ENCODE results near the gene SLC17A7. TPM values are rescaled to one million over a fixed set of nuclear protein-coding genes. Genes with fewer than 3 reads are reported as not detected.
"Not testable (repeated sequence)": the region's sequence is repeated elsewhere in the genome, so short reads cannot be mapped to it uniquely, and the experiment has no call there.

The SLC17A7 gene
- total and polyA plus RNA-seq, 4 donors = 0.15 to 4.7 (median 0.75) TPM

DNA sequence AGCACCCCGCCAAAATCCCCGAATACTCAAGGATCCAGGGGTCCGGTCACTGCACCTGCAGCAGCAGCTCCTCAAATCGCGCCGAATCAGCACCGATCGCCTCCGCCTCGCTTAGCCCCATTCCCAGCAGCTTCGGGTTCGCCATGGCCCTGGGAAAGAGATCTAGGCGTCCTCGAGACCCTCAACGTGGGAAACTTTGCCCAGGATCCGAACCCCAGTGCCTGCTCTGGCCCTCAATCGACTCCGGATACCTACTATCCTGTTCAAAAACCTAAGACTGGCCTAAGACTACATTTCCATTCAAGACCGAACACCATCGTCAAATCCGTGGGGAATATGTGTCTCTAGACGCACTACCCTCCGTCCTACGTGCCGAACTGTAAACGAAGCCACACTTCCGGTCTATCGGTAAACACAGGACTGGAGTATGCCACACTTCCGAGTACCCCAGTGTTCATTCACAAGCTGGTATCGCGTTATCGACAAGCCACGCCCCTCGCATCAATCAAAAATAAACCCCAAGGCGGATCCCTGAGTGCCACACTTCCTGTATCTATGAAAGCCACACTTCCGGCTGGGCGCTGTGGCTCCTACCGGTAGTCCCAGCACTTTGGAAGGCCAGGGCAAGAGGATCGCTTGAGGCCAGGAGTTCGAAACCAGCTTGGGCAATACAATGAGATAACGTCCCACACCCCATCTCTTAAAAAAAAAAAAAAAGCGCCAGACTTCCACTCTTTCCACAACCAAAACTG, 10.3 kb upstream of the SLC17A7 start, which contains the start of gene PIH1D1:
PIH1D1 (minus strand) TSS at position 385 of the 752 bp plus-strand sequence; CDS start at position 145, 240 bp downstream.
- Histone ChIP-seq H3K4me3 (ENCODE audit: low read length in 2 of 2) (peak within 1 kb of the TSS; percentile 19 to 63), H3K4me1 (ENCODE audit: control insufficient read depth in 1 of 2, insufficient read depth in 2 of 2, low read length in 2 of 2) (no peaks in the 10 kb centered on the region), H3K9me3 (ENCODE audit: control insufficient read depth, low read length) (no peaks in the 10 kb centered on the region), H3K27ac (ENCODE audit: low read depth in 1 of 2, low read length in 2 of 2) (peak within 1 kb of the TSS; percentile 33 to 77), H3K27me3 (ENCODE audit: control insufficient read depth in 1 of 2, insufficient read depth in 2 of 2, low read length in 1 of 2) (no peaks in the 10 kb centered on the region), H3K36me3 (ENCODE audit: control insufficient read depth in 1 of 2, insufficient read depth in 2 of 2, low read length in 1 of 2) (no peaks in the 10 kb centered on the region)
- 1% methylated on average over 42 of the region's 42 CpGs for WGBS, 2 donors
- peak; percentile 86 for ATAC-seq (ENCODE audit: low FRiP score)
- intact Hi-C loops (cut with DNase I) = loop anchor here in 1 of 2 donors (2.0 kb wide), 1 partner anchor 89 kb away; the partner anchor contains the start of genes DKKL1 and TEAD2
- peak; percentile 97 to 98 for DNase-seq

DNA sequence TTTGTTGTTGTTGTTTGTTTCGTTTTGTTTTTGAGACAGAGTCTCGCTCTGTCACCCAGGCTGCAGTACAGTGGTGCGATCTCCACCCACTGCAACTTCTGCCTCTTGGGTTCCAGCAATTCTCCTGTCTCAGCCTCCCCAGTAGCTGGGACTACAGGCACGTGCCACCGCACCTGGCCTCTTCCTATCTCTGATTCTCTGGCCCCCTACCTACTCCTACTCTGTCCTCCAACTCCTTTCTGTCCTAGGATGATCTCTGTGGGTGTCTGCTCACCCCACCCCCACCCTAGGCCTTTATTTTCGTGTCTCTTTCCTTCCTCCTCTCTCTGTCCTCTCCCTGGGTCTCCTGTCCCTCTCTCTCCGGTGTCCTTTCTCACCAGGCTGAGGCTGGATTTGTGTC, 9.1 kb upstream of the SLC17A7 start:
- Histone ChIP-seq H3K27ac (ENCODE audit: low read depth in 1 of 2, low read length in 2 of 2) (no peak overlapping the region), H3K4me1 (ENCODE audit: control insufficient read depth in 1 of 2, insufficient read depth in 2 of 2, low read length in 2 of 2) (no peaks in the 10 kb centered on the region)

DNA sequence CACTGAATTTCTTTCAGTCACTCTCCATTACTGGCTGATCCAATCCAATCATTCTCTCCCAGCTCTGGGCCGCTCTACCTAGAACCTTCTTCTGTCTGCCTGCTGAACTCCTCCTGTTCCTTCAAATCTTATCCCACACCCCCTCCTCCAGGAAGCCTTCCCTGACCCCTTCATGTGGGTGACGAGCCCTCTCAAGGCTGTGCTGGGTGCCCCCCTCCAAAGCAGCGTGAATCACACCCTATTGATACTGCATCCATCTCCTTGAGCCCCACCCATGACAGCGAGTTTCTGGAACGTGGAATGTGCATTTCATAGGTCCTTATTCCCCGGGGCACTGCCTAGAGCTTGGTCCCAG, 7.1 kb upstream of the SLC17A7 start:
- intact Hi-C loops (cut with DNase I) = no loop called here
- WGBS, 2 donors = 92 to 93% methylated on average over 6 of the region's 6 CpGs
- no peak for ATAC-seq (ENCODE audit: low FRiP score)

More for the DNA sequence above, 9.1 kb upstream of the SLC17A7 start:
- Histone ChIP-seq H3K36me3 (ENCODE audit: control insufficient read depth in 1 of 2, insufficient read depth in 2 of 2, low read length in 1 of 2) (no peaks in the 10 kb centered on the region), H3K27me3 (ENCODE audit: control insufficient read depth in 1 of 2, insufficient read depth in 2 of 2, low read length in 1 of 2) (no peaks in the 10 kb centered on the region), H3K9me3 (ENCODE audit: control insufficient read depth, low read length) (no peaks in the 10 kb centered on the region), H3K4me3 (ENCODE audit: low read length in 2 of 2) (no peak overlapping the region)
- intact Hi-C loops (cut with DNase I) = loop anchor here in 1 of 2 donors (2.0 kb wide), 1 partner anchor 88 kb away; the partner anchor contains the start of genes DKKL1 and TEAD2
- DNase-seq = no peak
- no peak for ATAC-seq (ENCODE audit: low FRiP score)
- WGBS, 2 donors = 87 to 92% methylated on average over 7 of the region's 7 CpGs

DNA sequence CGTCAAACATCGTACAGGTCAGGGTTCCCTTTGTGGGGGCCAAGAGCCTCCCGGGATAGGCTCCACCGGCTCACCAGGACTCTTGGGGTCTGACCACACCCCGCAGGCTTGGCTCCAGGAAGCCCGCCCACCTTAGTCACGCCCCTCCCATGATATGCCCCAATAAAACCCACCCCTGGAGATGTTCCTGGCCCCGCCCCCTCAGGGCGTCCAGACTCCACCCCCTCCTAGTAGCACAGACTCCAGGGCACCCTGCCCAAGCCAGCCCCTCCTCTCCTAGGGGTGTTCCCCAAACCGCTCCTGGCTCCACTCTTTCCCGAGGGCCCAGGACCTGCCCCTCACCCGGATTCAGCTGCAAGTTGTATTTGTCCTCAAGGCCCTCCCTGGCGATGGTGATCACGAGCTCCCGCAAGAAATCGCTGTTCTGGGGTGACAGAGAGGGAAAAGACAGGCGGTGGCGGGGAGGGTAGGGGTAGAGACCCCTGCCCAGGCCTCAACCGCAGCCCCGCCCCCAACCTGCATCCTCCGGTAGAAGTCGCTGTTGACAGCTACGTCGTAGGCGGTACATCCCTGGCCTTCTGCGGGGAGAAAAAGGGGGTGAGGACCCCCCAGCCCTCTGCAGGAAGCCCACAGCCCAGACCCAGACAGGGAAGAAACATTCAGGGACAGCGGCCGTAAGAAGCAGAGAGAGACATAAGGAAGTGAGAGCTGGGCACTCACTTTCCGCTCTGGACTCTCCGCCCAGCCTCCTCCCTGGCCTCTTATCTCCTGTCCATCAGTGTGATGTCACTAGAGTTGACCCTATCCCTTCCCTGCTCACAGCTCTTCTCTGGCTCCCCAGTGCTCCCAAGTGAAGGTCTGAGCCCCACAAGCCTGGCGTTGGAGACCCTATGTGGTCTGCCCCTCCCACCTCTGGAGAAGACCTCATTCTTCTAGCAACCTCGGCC, 6.4 kb upstream of the SLC17A7 start:
- Histone ChIP-seq H3K9me3 (ENCODE audit: control insufficient read depth, low read length) (no peaks in the 10 kb centered on the region), H3K27me3 (ENCODE audit: control insufficient read depth in 1 of 2, insufficient read depth in 2 of 2, low read length in 1 of 2) (no peaks in the 10 kb centered on the region), H3K36me3 (ENCODE audit: control insufficient read depth in 1 of 2, insufficient read depth in 2 of 2, low read length in 1 of 2) (no peaks in the 10 kb centered on the region), H3K4me3 (ENCODE audit: low read length in 2 of 2) (no peak overlapping the region), H3K4me1 (ENCODE audit: control insufficient read depth in 1 of 2, insufficient read depth in 2 of 2, low read length in 2 of 2) (no peaks in the 10 kb centered on the region), H3K27ac (ENCODE audit: low read depth in 1 of 2, low read length in 2 of 2) (no peak overlapping the region)
- peak in 1 of 2 donors; percentile 58 for DNase-seq
- 67 to 69% methylated on average over 32 of the region's 32 CpGs for WGBS, 2 donors
- intact Hi-C loops (cut with DNase I) = no loop called here
- ATAC-seq (ENCODE audit: low FRiP score) = no peak

More for the DNA sequence above, 7.1 kb upstream of the SLC17A7 start:
- no peaks in the 10 kb centered on the region for H3K36me3 ChIP-seq (ENCODE audit: control insufficient read depth in 1 of 2, insufficient read depth in 2 of 2, low read length in 1 of 2)
- H3K4me1 ChIP-seq (ENCODE audit: control insufficient read depth in 1 of 2, insufficient read depth in 2 of 2, low read length in 2 of 2) = no peaks in the 10 kb centered on the region
- H3K4me3 ChIP-seq (ENCODE audit: low read length in 2 of 2) = no peak overlapping the region
- no peaks in the 10 kb centered on the region for H3K27me3 ChIP-seq (ENCODE audit: control insufficient read depth in 1 of 2, insufficient read depth in 2 of 2, low read length in 1 of 2)
- no peaks in the 10 kb centered on the region for H3K9me3 ChIP-seq (ENCODE audit: control insufficient read depth, low read length)
- DNase-seq = no peak
- H3K27ac ChIP-seq (ENCODE audit: low read depth in 1 of 2, low read length in 2 of 2) = no peak overlapping the region

DNA sequence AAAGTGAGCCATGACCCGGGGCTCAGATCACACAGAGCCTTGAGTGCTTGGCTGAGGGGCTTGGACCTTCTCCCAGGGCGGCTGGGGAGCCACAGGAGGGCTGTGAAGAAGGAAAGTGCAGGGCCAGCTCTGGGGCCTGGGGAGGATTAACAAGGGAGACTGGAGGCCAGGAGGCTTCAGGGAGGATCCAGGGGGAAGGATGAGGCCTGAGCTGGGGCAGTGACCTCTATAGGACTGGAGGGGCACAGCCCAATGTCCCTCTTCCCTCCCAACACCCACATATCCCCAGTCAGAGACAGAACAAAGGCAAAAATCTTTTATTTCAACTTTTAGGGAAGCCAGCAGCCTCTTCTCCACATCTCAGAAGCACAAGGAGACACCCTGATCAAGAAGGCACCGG, 4.7 kb upstream of the SLC17A7 start:
- intact Hi-C loops (cut with DNase I) = no loop called here
- Histone ChIP-seq H3K27ac (ENCODE audit: low read depth in 1 of 2, low read length in 2 of 2) (no peak overlapping the region), H3K27me3 (ENCODE audit: control insufficient read depth in 1 of 2, insufficient read depth in 2 of 2, low read length in 1 of 2) (no peaks in the 10 kb centered on the region), H3K9me3 (ENCODE audit: control insufficient read depth, low read length) (no peaks in the 10 kb centered on the region), H3K36me3 (ENCODE audit: control insufficient read depth in 1 of 2, insufficient read depth in 2 of 2, low read length in 1 of 2) (no peaks in the 10 kb centered on the region), H3K4me1 (ENCODE audit: control insufficient read depth in 1 of 2, insufficient read depth in 2 of 2, low read length in 2 of 2) (no peaks in the 10 kb centered on the region), H3K4me3 (ENCODE audit: low read length in 2 of 2) (no peak overlapping the region)
- ATAC-seq (ENCODE audit: low FRiP score) = no peak
- peak in 1 of 2 donors; percentile 41 for DNase-seq
- WGBS, 2 donors = 81 to 86% methylated on average over 3 of the region's 3 CpGs

DNA sequence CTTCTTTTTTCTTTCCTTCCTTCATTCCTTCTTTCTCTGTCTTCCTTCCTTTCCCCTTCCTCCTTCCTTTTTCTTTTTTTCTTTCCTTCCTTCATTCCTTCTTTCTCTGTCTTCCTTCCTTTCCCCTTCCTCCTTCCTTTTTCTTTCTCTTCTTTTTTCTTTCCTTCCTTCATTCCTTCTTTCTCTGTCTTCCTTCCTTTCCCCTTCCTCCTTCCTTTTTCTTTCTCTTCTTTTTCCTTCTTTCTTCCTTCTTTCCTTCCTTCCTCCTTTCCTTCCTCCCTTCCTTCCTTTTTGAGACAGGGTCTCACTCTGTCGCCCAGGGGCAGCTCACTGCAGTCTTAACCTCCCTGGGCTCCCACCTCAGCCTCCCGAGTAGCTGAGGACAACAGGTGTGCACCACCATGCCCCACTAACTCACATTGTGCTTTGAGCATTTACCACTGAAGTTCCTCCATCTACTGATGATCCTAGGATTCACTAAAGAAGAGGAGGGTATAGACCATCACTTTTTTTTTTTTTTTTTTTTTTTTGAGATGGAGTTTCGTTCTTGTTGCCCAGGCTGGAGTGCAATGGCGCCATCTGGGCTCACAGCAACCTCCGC, 2.9 kb upstream of the SLC17A7 start:
- H3K27me3 ChIP-seq (ENCODE audit: control insufficient read depth in 1 of 2, insufficient read depth in 2 of 2, low read length in 1 of 2); H3K36me3 ChIP-seq (ENCODE audit: control insufficient read depth in 1 of 2, insufficient read depth in 2 of 2, low read length in 1 of 2); H3K4me3 ChIP-seq (ENCODE audit: low read length in 2 of 2); H3K4me1 ChIP-seq (ENCODE audit: control insufficient read depth in 1 of 2, insufficient read depth in 2 of 2, low read length in 2 of 2); H3K9me3 ChIP-seq (ENCODE audit: control insufficient read depth, low read length); ATAC-seq (ENCODE audit: low FRiP score); H3K27ac ChIP-seq (ENCODE audit: low read depth in 1 of 2, low read length in 2 of 2): not testable (repeated sequence)
- WGBS, 2 donors = 57 to 71% methylated on average over 5 of the region's 5 CpGs
- peak in 1 of 2 donors; percentile 39 for DNase-seq
- intact Hi-C loops (cut with DNase I) = loop anchor here (5.0 kb wide), 1 partner anchor 217 kb away; no protein-coding TSS in a partner anchor

DNA sequence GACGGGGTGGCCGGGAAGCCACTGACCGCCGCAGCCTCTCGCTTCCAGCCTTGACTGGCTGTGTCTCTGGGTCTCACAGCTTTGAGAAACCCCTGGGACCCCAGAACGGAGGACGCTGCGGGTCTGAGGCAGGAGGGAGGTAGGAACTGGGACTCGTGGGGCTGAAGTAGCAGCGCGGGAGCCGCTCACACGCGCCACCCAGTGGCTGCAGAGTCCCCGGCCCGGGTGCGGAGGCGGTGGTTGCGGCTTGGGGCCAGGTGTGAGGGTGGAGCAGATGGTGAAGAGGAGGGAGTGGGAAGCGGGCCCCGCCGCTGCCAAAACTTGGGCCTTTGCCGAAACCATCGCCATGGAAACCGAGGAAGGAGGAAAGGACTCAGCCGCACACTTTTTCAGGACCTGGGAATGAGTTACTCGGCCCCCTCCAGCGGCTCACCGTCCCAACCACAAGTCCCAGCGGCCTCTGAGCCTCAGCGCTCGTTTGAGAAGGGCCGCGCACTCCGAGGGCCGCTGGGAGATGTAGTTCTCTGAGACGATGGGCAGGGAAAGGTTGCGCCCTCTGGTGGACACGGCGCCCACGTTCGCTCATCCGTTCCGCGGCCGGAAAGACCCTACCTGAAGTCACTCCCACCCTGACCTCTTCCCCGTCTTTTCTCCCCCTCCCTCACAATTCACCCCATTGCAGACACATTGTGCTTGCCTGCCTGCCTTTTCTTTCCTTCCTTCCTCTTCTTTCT, 2.2 kb upstream of the SLC17A7 start:
- WGBS, 2 donors = 0% methylated on average over 39 to 47 of the region's 47 CpGs
- ATAC-seq (ENCODE audit: low FRiP score) (peak; percentile 94), DNase-seq (peak; percentile 97 to 98)
- H3K4me3 ChIP-seq (ENCODE audit: low read length in 2 of 2) = peak overlapping the region; percentile 15 to 42
- H3K4me1 ChIP-seq (ENCODE audit: control insufficient read depth in 1 of 2, insufficient read depth in 2 of 2, low read length in 2 of 2) = no peaks in the 10 kb centered on the region
- H3K27ac ChIP-seq (ENCODE audit: low read depth in 1 of 2, low read length in 2 of 2) = peak overlapping the region in 1 of 2 donors; percentile 11
- no peaks in the 10 kb centered on the region for H3K27me3 ChIP-seq (ENCODE audit: control insufficient read depth in 1 of 2, insufficient read depth in 2 of 2, low read length in 1 of 2)
- no peaks in the 10 kb centered on the region for H3K36me3 ChIP-seq (ENCODE audit: control insufficient read depth in 1 of 2, insufficient read depth in 2 of 2, low read length in 1 of 2)
- intact Hi-C loops (cut with DNase I) = loop anchor here (1.0 to 5.0 kb wide), 3 partner anchors 51 to 216 kb away; no protein-coding TSS in a partner anchor
- no peaks in the 10 kb centered on the region for H3K9me3 ChIP-seq (ENCODE audit: control insufficient read depth, low read length)

Data from aorta (tissue), 5 donors.